ENCODE data around the gene DKKL1. TPM values are rescaled to one million over a fixed set of nuclear protein-coding genes. Genes with fewer than 3 reads are reported as not detected.
"Not testable (repeated sequence)": the region's sequence is repeated elsewhere in the genome, so short reads cannot be mapped to it uniquely, and the experiment has no call there.

Gene DKKL1
- not detected for total RNA-seq

DNA sequence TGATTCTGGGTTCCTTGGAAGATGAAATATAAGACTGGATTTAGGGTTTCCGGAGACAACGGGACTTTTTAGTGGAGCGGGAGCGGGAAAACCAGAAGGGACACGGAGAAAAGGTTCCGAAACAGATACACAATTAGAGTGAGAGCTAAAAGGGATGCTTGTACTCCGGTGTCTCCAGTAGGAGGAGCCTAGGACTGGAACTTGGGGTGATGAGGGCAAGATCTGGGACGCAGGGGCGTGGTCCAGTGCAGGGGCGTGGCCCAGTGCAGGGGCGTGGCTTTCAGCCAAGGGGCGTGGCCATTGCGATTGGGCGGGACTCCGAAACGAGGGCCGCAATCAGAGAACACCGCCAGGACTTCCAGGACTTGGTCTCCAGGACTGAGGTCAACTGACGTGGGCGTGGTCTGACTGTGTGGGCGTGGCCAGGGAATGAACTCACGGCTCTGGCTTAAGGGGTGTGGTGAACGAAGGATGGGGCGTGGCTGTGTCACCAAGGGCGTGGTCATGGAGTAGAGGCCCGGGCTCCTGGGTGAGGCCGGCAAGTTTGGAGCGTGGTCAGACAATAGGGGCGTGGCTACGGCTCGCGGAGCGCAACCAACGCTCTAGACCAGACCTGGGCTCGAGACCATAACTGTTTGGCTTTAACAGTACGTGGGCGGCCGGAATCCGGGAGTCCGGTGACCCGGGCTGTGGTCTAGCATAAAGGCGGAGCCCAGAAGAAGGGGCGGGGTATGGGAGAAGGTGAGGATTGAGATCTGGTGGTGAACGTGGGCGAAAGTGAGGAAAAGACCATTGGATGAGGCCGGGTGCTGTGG lies at the start of gene DKKL1:
Gene DKKL1, plus strand, starts transcription at position 610 of the 815 bp plus-strand sequence. Its CDS starts 122 bp downstream, at position 732.
- Mint-ChIP-seq H3K9me3 (no peaks in the 10 kb centered on the region), H3K36me3 (no peaks in the 10 kb centered on the region), H3K27ac (no peak within 1 kb of the TSS)
- ATAC-seq (peak; percentile 89), DNase-seq (ENCODE audit: low spot score in 2 of 2) (peak; percentile 84 to 88)

DNA sequence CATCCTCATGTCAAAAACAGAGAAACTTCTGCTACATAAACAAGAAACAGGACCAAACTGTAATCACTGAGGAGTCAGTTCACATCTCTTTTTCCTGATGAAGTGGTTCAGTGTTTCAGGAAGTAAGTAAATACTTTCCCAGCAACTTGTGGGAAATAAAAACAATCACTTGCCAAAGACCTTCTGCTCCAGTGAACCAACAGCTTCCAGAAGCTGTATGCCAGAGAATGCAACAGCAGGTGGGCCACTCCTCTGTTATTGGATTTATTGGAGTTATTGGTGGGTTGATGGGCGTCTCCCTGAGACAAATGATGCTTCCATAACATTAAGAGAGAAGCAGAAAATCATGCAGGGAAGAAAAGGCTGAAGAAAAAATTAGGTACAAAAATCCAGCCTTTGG lies 48.6 kb upstream of the DKKL1 start:
- H3K27ac Mint-ChIP-seq: no peak overlapping the region
- H3K36me3 Mint-ChIP-seq: peaks cover 13 to 20% of the 10 kb centered on the region in 2 donors
- H3K9me3 Mint-ChIP-seq: peaks cover 4% of the 10 kb centered on the region in 2 donors
- DNase-seq (ENCODE audit: low spot score in 2 of 2) (no peak), ATAC-seq (no peak)

DNA sequence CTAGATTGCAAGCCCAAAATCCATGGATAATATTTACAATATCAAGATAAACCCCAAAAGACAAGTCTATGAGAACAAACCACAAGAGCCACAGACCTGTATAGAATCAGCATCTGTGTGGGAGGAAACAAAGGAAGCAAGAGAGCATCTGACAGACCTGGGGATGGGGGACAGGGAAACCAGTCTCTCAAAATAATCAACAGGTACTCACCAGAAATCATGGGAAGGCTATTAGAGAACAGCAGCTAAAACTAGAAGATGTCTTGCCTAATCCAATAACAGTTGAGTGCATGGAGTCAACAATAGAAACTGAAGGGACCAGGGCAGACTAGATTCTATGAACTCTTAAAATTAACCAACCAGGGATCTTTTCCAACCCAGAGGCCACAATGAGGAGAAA lies 47.4 kb upstream of the DKKL1 start:
- ATAC-seq (no peak), DNase-seq (ENCODE audit: low spot score in 2 of 2) (no peak)
- Mint-ChIP-seq H3K27ac (no peak overlapping the region), H3K9me3 (peaks cover 4% of the 10 kb centered on the region in 2 donors), H3K36me3 (peaks cover 8 to 20% of the 10 kb centered on the region in 2 donors)

DNA sequence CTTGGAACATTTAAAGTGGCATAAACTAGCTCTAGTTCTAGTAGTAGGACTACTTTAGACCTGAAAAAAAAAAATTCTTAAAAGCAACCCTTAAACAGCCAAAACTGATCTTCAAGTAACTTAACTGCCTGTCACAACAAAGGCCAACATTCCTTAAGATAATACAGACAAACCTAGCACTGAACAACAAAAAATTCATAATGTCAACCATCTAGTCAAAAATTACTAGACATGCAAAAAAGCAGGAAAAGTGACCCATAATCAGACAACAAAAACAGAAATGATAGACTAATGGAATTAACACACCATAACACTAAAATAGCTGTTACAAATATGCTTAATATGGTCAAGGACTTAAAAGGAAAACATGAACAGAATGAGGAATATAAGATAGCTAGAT lies 45.4 kb upstream of the DKKL1 start:
- H3K9me3 Mint-ChIP-seq: peaks cover 4% of the 10 kb centered on the region in 2 donors
- H3K27ac Mint-ChIP-seq: no peak overlapping the region
- H3K36me3 Mint-ChIP-seq: peaks cover 8 to 20% of the 10 kb centered on the region in 2 donors
- no peak for ATAC-seq
- DNase-seq (ENCODE audit: low spot score in 2 of 2): no peak

DNA sequence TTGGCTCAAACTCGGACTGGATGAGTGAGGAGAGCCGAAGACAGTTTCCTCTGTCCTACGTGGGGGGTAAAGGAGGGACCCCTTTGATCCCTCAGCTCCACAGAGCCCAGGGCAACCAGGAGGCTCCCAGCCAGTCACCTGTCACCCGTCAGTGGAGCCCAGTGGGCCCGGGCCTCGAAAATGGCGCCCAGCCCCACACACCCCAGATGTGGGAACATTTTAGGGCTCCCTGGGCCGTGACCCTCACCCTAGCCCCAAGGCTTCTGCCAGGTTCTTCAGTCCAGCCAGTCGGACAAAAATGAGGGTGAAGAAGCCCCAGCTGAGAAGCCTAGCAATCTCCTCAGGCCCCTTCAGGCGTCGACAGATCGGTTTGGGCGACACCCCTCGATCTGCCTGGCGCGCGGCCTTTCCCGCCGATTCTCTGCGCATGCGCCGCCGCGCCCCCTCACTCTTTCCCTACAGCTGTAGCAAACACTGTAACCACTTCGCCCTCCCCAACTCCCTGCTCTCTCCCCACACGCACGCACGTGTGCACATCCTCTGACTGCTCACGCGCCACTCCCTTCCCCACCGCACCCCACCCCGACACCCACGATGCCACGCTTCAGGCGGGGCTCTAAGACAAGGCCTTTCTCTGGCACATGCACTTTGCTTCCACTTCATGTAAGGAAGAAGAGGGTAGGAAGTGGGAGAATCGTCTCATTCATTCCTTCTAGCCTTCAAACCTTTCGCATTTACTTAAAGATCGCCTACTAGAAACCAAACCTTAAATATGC lies 38.7 kb upstream of the DKKL1 start, which contains the start of gene SLC6A16:
Gene SLC6A16, minus strand, starts transcription at position 391 of the 776 bp plus-strand sequence. CDS start 13,844 bp downstream, outside the sequence.
- Mint-ChIP-seq H3K27ac (peak within 1 kb of the TSS; percentile 10 to 71), H3K9me3 (no peaks in the 10 kb centered on the region), H3K36me3 (peaks cover under 1 to 4% of the 10 kb centered on the region in 2 donors)
- DNase-seq (ENCODE audit: low spot score in 2 of 2): no peak
- ATAC-seq: no peak

DNA sequence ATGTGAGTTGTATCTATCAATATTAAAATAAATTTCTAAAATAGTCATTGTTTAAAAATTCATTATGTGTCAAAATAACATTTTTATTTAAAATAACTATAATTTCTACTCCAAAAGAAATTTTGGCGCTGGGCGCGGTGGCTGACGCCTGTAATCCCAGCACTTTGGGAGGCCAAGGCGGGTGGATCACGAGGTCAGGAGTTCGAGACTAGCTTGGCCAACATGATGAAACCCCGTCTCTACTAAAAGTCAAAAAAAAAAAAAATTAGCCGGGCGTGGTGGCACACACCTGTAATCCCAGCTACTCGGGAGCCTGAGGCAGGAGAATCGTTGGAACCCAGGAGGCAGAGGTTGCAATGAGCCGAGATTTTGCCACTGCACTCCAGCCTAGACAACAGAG lies 37.9 kb upstream of the DKKL1 start:
- not testable (repeated sequence) for DNase-seq (ENCODE audit: low spot score in 2 of 2); ATAC-seq; H3K27ac Mint-ChIP-seq; H3K36me3 Mint-ChIP-seq; H3K9me3 Mint-ChIP-seq

GRCh38 chr19:49326165-49326704 lies 37.4 kb upstream of the DKKL1 start:
- ATAC-seq (no peak), DNase-seq (ENCODE audit: low spot score in 2 of 2) (no peak)
- H3K27ac Mint-ChIP-seq: no peak overlapping the region
- peaks cover 5 to 10% of the 10 kb centered on the region in 2 donors for H3K36me3 Mint-ChIP-seq
- H3K9me3 Mint-ChIP-seq: peaks cover 0 to 3% of the 10 kb centered on the region in 2 donors

DNA sequence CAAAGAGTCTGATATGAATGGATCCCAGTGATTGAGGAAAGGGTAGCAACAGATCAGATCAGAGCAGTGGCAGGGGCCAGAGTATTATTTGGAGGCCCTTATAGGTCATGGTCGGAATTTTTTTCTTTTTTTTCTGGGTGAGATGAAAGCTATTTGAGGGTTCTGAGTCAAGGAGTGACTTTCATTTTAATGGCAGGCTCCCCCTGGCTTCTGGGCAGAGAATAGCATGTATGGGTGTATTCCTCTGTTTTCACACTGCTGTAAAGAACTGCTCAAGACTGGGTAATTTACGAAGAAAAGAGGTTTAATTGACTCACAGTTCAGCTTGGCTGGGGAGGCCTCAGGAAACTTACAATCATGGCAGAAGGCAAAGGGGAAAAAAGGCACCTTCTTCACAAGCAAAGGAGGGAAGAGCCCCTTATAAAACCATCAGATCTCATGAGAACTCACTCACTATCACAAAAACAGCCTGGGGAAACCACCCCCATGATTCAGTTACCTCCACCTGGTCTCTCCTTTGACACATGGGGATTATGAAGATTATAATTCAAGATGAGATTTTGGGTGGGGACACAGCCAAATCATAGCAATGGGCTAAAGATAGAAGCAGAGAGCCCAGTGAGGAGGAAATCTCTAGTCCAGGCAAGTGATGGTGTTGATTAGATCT lies 35.7 kb upstream of the DKKL1 start:
- H3K9me3 Mint-ChIP-seq: peaks cover 0 to 3% of the 10 kb centered on the region in 2 donors
- DNase-seq (ENCODE audit: low spot score in 2 of 2) (peak in 1 of 2 donors; percentile 53), ATAC-seq (peak; percentile 36 to 58)
- H3K27ac Mint-ChIP-seq: peak overlapping the region in 1 of 2 donors; percentile 79
- peaks cover 5 to 10% of the 10 kb centered on the region in 2 donors for H3K36me3 Mint-ChIP-seq

DNA sequence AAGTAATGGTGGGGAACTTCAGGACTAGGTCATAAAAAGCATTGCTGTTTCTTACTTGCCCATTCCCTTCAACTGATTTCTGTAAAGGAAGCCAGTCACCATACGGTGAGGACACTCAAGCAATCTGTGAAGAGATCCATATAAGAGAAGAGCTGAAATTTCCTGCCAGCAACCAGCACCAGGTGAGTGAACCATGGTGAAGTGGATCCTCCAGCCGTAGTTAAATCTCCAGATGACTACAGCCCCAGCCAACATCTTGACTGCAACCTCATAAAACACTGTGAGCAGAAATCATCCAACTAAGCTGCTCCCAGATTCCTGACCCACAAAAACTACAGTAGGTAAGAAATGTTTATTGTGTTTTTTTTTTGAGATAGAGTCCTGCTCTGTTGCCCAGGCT lies 34.9 kb upstream of the DKKL1 start:
- Mint-ChIP-seq H3K36me3 (peaks cover 5 to 10% of the 10 kb centered on the region in 2 donors), H3K9me3 (peaks cover 0 to 3% of the 10 kb centered on the region in 2 donors), H3K27ac (peak overlapping the region in 1 of 2 donors; percentile 79)
- DNase-seq (ENCODE audit: low spot score in 2 of 2) (no peak), ATAC-seq (no peak)

GRCh38 chr19:49331187-49331586 lies 32.5 kb upstream of the DKKL1 start:
- peaks cover 13 to 17% of the 10 kb centered on the region in 2 donors for H3K36me3 Mint-ChIP-seq

GRCh38 chr19:49331616-49332055 lies 32.0 kb upstream of the DKKL1 start:
- H3K36me3 Mint-ChIP-seq: peaks cover 13 to 22% of the 10 kb centered on the region in 2 donors

More at GRCh38 chr19:49331187-49331586, 32.5 kb upstream of the DKKL1 start:
- ATAC-seq; H3K9me3 Mint-ChIP-seq; DNase-seq (ENCODE audit: low spot score in 2 of 2): not testable (repeated sequence)
- H3K27ac Mint-ChIP-seq: peak overlapping the region in 1 of 2 donors; percentile 99

GRCh38 chr19:49332691-49333417 lies 30.8 kb upstream of the DKKL1 start:
- not testable (repeated sequence) for ATAC-seq; H3K9me3 Mint-ChIP-seq; DNase-seq (ENCODE audit: low spot score in 2 of 2)
- Mint-ChIP-seq H3K36me3 (peaks cover 13 to 34% of the 10 kb centered on the region in 2 donors), H3K27ac (peak overlapping the region; percentile 92 to 99)

More at GRCh38 chr19:49331616-49332055, 32.0 kb upstream of the DKKL1 start:
- Mint-ChIP-seq H3K27ac (peak overlapping the region in 1 of 2 donors; percentile 99), H3K9me3 (peaks cover 0 to 3% of the 10 kb centered on the region in 2 donors)
- ATAC-seq (peak; percentile 73 to 81), DNase-seq (ENCODE audit: low spot score in 2 of 2) (peak in 1 of 2 donors; percentile 47)

DNA sequence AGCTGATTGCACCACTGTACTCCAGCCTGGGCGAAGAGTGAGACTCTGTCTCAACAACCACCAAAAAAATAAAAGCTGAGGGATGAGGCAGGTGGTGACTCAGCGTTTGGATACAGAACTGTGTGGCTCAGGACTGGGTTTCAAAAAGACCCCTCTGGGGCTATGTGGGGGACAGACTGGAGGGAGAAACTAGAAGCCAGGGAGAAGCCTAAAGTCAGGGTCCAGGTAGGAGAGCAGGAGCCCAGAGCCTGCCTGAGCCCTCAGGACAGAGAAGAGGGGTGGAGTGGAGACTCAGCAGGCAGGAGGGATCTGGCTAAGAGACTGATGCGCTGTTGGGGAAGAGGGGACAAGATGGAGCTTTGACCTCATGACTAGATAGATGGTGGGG lies 30.3 kb upstream of the DKKL1 start:
- peak; percentile 2 to 8 for ATAC-seq
- no peak for DNase-seq (ENCODE audit: low spot score in 2 of 2)
- peaks cover 0 to 3% of the 10 kb centered on the region in 2 donors for H3K9me3 Mint-ChIP-seq
- H3K36me3 Mint-ChIP-seq: peaks cover 13 to 40% of the 10 kb centered on the region in 2 donors
- peak overlapping the region; percentile 92 to 99 for H3K27ac Mint-ChIP-seq

GRCh38 chr19:49333811-49334288 lies 29.8 kb upstream of the DKKL1 start:
- Mint-ChIP-seq H3K36me3 (peaks cover 13 to 44% of the 10 kb centered on the region in 2 donors), H3K9me3 (peaks cover 0 to 3% of the 10 kb centered on the region in 2 donors), H3K27ac (peak overlapping the region; percentile 92 to 99)
- peak; percentile 65 to 68 for ATAC-seq
- DNase-seq (ENCODE audit: low spot score in 2 of 2): peak; percentile 54 to 77

DNA sequence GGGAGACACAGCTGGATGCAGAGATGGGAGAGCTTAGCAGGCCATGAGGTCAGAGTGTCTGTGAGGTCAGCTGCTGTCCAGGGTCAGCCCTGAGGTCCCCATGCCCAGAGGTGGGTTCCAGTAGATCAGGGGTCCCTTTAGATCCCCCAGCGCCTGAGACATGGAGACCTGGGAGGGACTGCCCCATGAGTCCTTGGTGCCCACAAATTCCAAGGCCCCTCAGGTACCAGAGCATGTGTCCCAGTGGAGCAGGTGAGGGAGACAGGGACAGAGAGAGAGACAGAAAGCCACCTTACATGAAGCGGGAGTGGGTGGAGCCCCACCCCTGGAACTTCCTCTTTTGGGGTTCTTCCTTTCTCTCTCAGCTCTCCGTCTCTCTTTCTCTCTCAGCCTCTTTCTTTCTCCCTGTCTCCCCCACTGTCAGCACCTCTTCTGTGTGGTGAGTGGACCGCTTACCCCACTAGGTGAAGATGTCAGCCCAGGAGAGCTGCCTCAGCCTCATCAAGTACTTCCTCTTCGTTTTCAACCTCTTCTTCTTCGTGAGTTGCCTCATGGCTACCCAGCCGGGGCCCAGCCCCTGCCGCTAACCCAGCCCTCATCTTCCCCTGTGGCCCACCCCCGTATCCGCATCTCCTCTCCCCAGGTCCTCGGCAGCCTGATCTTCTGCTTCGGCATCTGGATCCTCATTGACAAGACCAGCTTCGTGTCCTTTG lies 28.4 kb upstream of the DKKL1 start, which contains the start of gene CD37:
Gene CD37, plus strand, starts transcription at position 336 of the 713 bp plus-strand sequence. Its CDS starts 135 bp downstream, at position 471.
- ATAC-seq (peak; percentile 53 to 60), DNase-seq (ENCODE audit: low spot score in 2 of 2) (peak; percentile 58 to 65)
- peak within 1 kb of the TSS; percentile 98 to 99 for H3K27ac Mint-ChIP-seq
- peaks cover 0 to 1% of the 10 kb centered on the region in 2 donors for H3K9me3 Mint-ChIP-seq
- H3K36me3 Mint-ChIP-seq: peaks cover 11 to 39% of the 10 kb centered on the region in 2 donors

All from activated naive CD4-positive, alpha-beta T cell treated with anti-CD3 and anti-CD28 coated beads, Interleukin-2, amount 50 U/mL, for 72 hours (primary cell).